Osteocyte (in vitro differentiated cells): Measurements from ENCODE around the gene ZDHHC14. TPM values are rescaled to one million over a fixed set of nuclear protein-coding genes. Genes with fewer than 3 reads are reported as not detected.

ENCODE experiments used
- DNase-seq: peaks from one replicate; pipeline ENCODE4 v3.0.0; 2021; ENCODE audit warnings: mixed read lengths; ENCODE audit not compliant: unreplicated experiment; ENCODE audit errors: extremely low spot score
- H3K27ac Mint-ChIP-seq: one replicate; pipeline ENCODE4 v1.8.0; 2021; ENCODE audit warnings: mild to moderate bottlenecking, mixed read lengths; ENCODE audit not compliant: unreplicated experiment
- H3K27me3 Mint-ChIP-seq: one replicate; pipeline ENCODE4 v1.8.0; 2021; ENCODE audit warnings: mixed read lengths; ENCODE audit not compliant: unreplicated experiment
- H3K36me3 Mint-ChIP-seq: one replicate; pipeline ENCODE4 v1.8.0; 2021; ENCODE audit warnings: mixed read lengths; ENCODE audit not compliant: unreplicated experiment
- H3K4me1 Mint-ChIP-seq: one replicate; pipeline ENCODE4 v1.8.0; 2021; ENCODE audit warnings: mixed read lengths; ENCODE audit not compliant: unreplicated experiment
- H3K4me3 Mint-ChIP-seq: one replicate; pipeline ENCODE4 v1.8.0; 2021; ENCODE audit warnings: mild to moderate bottlenecking, moderate library complexity, mixed read lengths; ENCODE audit not compliant: unreplicated experiment
- H3K9me3 Mint-ChIP-seq: one replicate; pipeline ENCODE4 v1.8.0; 2021; ENCODE audit warnings: mixed read lengths; ENCODE audit not compliant: unreplicated experiment
- total RNA-seq: library from RNA; stranded (reverse); gene quantifications from 2 replicates; pipeline ENCODE4 v1.2.1, GENCODE V29; 2021
- TF ChIP-seq, protein P1 (sequence below): fragments of 200-600 bp; sonication (generic); IDR thresholded peaks from 2 replicates; pipeline ENCODE4 v1.5.0; 2021; ENCODE audit warnings: antibody characterized with exemption, mild to moderate bottlenecking, moderate library complexity

Gene ZDHHC14
- total RNA-seq, 1 donor from 2014 or later = 9.1 TPM

DNA sequence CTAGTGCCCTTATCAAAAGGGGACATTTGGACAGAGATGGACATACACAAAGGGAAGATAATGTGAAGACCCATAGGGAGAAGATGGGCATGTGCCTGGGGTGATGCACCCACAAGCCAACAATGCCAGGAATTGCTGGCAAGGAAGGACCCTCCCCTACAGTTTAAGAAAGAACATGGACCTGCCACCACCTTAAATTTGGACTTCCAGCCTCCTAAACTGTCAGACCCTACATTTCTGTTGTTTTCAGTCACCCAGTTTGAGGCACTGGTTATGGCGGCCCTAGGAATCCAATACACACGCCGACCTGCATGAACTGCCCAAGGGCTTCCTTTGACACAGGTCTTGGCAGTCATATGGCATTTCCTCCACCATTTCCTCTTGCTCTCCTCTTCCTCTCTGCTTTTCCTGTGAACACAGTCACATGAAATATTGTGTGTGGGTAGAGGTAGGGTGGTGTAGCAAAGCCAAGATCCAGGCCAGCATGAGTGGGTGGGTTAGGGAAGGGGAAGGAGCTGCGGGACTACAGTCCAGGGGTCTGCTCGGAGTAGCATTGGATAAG, 115.6 kb downstream of the ZDHHC14 start:
- DNase-seq = peak; percentile 27
- no peaks in the 10 kb centered on the region for H3K27me3 Mint-ChIP-seq
- TF ChIP-seq, protein P1, sequence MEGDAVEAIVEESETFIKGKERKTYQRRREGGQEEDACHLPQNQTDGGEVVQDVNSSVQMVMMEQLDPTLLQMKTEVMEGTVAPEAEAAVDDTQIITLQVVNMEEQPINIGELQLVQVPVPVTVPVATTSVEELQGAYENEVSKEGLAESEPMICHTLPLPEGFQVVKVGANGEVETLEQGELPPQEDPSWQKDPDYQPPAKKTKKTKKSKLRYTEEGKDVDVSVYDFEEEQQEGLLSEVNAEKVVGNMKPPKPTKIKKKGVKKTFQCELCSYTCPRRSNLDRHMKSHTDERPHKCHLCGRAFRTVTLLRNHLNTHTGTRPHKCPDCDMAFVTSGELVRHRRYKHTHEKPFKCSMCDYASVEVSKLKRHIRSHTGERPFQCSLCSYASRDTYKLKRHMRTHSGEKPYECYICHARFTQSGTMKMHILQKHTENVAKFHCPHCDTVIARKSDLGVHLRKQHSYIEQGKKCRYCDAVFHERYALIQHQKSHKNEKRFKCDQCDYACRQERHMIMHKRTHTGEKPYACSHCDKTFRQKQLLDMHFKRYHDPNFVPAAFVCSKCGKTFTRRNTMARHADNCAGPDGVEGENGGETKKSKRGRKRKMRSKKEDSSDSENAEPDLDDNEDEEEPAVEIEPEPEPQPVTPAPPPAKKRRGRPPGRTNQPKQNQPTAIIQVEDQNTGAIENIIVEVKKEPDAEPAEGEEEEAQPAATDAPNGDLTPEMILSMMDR = no peak
- no peaks in the 10 kb centered on the region for H3K36me3 Mint-ChIP-seq
- H3K27ac Mint-ChIP-seq = no peak overlapping the region
- peaks cover 9% of the 10 kb centered on the region for H3K4me1 Mint-ChIP-seq
- no peaks in the 10 kb centered on the region for H3K9me3 Mint-ChIP-seq
- no peak overlapping the region for H3K4me3 Mint-ChIP-seq

DNA sequence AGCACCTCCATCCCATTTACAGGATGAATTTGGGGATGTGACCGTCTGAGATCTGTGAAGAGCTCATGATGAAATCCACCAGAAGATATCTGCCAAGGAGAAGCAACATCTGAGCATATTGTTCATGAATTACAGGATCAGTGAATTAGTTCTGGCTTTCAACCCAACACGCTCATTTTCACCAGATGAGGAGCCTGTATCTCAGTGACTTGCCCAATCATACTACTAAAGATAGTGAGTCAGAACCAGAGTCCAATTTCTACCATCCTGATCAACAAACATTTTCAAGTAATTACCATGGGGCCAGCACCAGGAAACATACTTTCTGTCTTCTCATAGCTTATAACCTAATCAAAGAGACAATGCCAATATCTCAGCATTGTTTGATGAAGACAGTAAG, 116.6 kb downstream of the ZDHHC14 start:
- TF ChIP-seq, protein P1 = no peak
- DNase-seq = peak; percentile 30
- Mint-ChIP-seq H3K9me3 (no peaks in the 10 kb centered on the region), H3K4me1 (peaks cover 11% of the 10 kb centered on the region), H3K36me3 (no peaks in the 10 kb centered on the region), H3K27ac (no peak overlapping the region), H3K27me3 (no peaks in the 10 kb centered on the region), H3K4me3 (no peak overlapping the region)

DNA sequence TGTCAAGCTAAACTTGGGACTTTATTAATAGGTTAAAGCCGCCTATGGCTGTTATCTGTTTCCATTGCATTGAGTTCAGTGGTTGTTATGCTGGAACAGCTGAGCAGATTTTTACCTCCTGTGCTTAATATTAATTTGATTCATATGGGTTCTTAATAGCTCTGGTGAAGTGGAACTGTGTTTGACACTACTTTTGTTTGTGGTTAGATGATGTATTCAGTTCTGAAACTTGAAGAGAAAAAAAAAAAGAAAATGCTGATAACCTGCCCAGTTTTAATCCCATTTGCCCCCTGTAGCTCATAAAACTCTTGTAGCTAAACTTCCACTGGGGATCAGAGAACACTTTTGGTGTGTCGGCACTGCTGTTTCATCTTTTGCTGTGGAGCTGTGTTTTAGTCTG, 117.8 kb downstream of the ZDHHC14 start:
- Mint-ChIP-seq H3K4me1 (peaks cover 11% of the 10 kb centered on the region), H3K36me3 (no peaks in the 10 kb centered on the region), H3K27me3 (no peaks in the 10 kb centered on the region), H3K9me3 (no peaks in the 10 kb centered on the region), H3K4me3 (no peak overlapping the region), H3K27ac (no peak overlapping the region)
- DNase-seq = no peak
- TF ChIP-seq, protein P1 = no peak

DNA sequence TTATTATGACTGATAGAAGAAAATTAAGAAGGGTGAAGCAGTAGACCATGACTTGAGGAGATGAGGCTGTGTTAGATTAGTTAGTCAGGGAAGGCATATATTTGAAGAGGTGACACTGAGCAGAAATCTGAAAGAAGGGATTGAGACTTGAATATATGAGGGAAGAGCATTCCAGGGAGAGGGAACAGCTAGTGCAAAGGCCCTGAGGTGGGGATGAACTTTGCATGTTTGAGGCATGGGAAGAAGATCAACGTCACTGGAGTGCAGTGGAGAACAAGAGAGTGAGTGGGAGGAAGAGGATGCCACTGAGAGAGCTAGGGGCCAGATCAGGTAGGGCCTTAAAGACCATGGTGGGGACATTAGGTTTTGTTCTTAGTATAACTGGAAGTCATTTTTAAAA, 119.0 kb downstream of the ZDHHC14 start:
- TF ChIP-seq, protein P1 = no peak
- H3K36me3 Mint-ChIP-seq = no peaks in the 10 kb centered on the region

DNA sequence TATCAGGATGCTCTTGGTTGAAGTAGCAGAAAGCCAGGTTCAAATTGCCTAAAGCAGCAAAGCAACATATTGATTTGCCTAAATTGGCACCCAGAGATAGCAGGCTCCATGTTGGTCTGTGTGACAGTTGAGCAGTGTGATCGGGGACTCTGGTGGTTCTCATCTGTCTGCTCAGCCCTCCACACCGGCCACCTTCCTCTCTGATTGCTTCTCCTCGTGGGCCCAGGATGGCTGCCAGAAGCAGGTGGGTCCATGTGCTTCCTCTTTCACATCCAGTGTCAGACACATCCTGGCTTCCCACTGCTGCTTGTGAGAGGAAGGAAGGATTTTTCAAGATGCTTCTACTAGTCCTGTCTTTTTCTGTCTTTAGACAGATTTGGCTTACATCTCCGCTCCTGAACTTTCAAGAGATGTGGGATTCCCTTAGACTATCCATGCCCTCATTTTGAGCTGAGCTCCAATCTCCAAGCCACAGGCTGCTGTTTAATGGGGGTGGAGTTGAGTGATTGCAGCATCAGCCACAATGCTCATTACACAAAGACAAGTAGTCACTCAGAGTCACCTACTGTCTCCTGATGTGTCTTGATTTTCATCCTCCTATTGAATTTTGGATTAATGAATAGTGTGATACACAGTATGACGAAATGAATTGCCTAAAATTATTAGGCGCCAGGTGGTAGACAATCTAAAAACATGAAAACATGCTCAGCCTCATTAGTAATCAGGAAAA, 122.2 kb downstream of the ZDHHC14 start:
- peaks cover 21% of the 10 kb centered on the region for H3K9me3 Mint-ChIP-seq
- no peaks in the 10 kb centered on the region for H3K27me3 Mint-ChIP-seq
- peaks cover 2% of the 10 kb centered on the region for H3K36me3 Mint-ChIP-seq
- H3K27ac Mint-ChIP-seq = no peak overlapping the region
- no peak overlapping the region for H3K4me3 Mint-ChIP-seq
- peak; percentile 17 for DNase-seq
- TF ChIP-seq, protein P1 = no peak
- peaks cover 11% of the 10 kb centered on the region for H3K4me1 Mint-ChIP-seq

More for the DNA sequence above, 119.0 kb downstream of the ZDHHC14 start:
- Mint-ChIP-seq H3K4me1 (peaks cover 11% of the 10 kb centered on the region), H3K4me3 (no peak overlapping the region), H3K9me3 (peaks cover 1% of the 10 kb centered on the region), H3K27ac (no peak overlapping the region), H3K27me3 (no peaks in the 10 kb centered on the region)
- peak; percentile 32 for DNase-seq
